ENCODE results near the gene PABPN1.

DNA sequence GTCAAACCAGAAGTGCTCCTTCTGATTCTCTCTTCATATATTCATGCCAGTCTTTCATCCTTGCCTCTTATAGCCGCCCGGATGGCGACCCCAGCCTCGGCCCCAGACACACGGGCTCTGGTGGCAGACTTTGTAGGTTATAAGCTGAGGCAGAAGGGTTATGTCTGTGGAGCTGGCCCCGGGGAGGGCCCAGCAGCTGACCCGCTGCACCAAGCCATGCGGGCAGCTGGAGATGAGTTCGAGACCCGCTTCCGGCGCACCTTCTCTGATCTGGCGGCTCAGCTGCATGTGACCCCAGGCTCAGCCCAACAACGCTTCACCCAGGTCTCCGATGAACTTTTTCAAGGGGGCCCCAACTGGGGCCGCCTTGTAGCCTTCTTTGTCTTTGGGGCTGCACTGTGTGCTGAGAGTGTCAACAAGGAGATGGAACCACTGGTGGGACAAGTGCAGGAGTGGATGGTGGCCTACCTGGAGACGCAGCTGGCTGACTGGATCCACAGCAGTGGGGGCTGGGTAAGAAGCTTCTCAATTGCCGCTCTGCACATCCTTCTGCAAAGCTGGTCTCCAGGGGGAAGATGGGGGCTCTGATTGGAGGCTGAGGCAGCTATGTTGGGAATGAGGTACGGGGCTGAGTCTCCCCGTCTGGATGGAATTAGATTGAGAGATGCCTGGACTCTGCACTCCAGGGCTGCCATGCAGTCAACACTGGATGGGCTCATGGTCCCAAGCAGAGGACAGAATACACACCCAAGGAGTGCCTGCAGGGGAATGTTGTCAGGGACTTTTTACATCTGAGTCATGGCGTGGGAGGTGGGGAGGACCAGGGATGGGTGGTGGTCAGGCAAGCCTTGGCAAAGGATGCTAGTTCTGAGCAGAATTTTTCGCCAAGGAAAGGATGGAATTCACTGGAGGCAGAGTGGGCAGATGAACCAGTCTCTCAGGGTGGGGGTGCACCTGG lies 13.3 kb upstream of the PABPN1 start:
- TF ChIP-seq, protein P1, sequence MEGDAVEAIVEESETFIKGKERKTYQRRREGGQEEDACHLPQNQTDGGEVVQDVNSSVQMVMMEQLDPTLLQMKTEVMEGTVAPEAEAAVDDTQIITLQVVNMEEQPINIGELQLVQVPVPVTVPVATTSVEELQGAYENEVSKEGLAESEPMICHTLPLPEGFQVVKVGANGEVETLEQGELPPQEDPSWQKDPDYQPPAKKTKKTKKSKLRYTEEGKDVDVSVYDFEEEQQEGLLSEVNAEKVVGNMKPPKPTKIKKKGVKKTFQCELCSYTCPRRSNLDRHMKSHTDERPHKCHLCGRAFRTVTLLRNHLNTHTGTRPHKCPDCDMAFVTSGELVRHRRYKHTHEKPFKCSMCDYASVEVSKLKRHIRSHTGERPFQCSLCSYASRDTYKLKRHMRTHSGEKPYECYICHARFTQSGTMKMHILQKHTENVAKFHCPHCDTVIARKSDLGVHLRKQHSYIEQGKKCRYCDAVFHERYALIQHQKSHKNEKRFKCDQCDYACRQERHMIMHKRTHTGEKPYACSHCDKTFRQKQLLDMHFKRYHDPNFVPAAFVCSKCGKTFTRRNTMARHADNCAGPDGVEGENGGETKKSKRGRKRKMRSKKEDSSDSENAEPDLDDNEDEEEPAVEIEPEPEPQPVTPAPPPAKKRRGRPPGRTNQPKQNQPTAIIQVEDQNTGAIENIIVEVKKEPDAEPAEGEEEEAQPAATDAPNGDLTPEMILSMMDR (IDR thresholded peaks at IDR 0.05): no peak
- TF ChIP-seq POLR2A (IDR thresholded peaks at IDR 0.05): no peak

All from Peyer's patch (tissue), 4 donors.